ENCODE data around the gene CLSTN1. TPM values are rescaled to one million over a fixed set of nuclear protein-coding genes. Genes with fewer than 3 reads are reported as not detected.

CLSTN1 gene
- total and polyA plus RNA-seq, 2 of the 8 experiments (the other 6 are each of a cell fraction or from before 2014, with no cell fraction given): 34.2 to 97.4 TPM

DNA sequence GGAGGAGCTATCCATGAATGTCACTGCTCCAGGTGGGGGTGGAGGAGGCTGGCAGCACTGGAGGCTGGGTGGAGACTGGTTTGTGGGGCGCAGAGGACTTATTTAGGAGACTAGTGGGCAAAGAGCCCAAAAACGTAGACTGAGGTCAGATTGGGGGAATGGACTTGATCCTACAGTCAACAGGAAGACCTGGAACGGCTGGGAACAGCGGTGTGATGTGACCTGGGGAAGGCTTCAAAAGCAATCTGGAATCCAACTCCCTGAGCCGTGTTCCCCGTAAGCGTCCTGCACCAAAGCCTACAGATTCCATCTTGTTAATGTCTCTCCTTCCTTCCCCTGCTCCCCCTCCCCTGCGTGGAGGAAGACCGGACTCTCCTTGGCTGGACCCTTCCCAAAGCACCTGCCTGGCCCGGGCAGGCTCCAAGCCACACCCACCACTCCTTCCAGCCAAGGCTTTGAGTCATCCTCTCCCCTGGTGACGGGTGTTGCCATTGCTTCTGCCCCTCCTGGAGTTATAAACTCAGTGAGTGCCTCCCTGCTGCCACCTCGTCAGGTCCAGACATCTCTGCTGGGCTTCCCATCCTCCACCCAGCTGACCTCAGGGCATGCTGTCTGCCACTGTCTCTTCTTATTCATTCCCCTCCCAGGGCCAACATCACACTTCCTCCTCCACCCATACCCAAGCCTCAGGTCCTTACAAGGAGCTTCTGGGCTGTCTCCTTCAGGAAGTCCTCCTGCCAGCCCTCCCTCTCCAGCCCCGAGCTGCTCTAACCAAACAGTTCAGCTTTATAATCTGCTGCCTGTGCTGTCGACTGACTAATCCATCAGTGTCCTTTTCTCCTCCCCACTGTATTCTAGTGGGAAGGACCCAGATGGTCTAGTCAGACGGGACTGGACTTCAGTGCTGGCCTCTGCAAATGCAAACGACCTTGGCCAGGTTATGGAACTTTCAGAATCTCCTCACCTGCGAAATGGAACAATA, 1.6 kb upstream of the CLSTN1 start (continued):
- no peak for TF ChIP-seq CHD7 (IDR thresholded peaks at IDR 0.05; ENCODE audit: insufficient replicate concordance, low read length)
- TF ChIP-seq TCF12 (IDR thresholded peaks at IDR 0.05; ENCODE audit: low read depth, low read length): no peak
- no peak for TF ChIP-seq RFX5 (IDR thresholded peaks at IDR 0.05; ENCODE audit: borderline replicate concordance, low read depth, low read length)
- TF ChIP-seq TAF7 (optimal IDR thresholded peaks at IDR 0.05; ENCODE audit: borderline replicate concordance, low read depth, low read length): no peak
- no peak for TF ChIP-seq BCL11A (IDR thresholded peaks at IDR 0.05; ENCODE audit: low read depth in 2 of 2, low read length in 2 of 2)
- no peak for TF ChIP-seq KDM4A (IDR thresholded peaks at IDR 0.05; ENCODE audit: low read depth, low read length, severe bottlenecking)
- TF ChIP-seq ATF2 (IDR thresholded peaks at IDR 0.05; ENCODE audit: low read length): no peak; the same call in 1 of the 2 replicates

Data from H1 (cell line).